ENCODE data around the gene GPX2. TPM values are rescaled to one million over a fixed set of nuclear protein-coding genes. Genes with fewer than 3 reads are reported as not detected.

The GPX2 gene
- total RNA-seq, 1 experiment from 2014 or later = not detected

GRCh38 chr14:64937171-64937820, 5.2 kb downstream of the GPX2 start:
- Mint-ChIP-seq H3K9me3 (ENCODE audit: unreplicated experiment) (no peaks in the 10 kb centered on the region), H3K4me3 (ENCODE audit: unreplicated experiment) (no peak overlapping the region), H3K27me3 (ENCODE audit: insufficient read depth, unreplicated experiment) (no peaks in the 10 kb centered on the region), H3K36me3 (ENCODE audit: insufficient read depth, unreplicated experiment) (peaks cover 46% of the 10 kb centered on the region), H3K4me1 (ENCODE audit: insufficient read depth, unreplicated experiment) (no peaks in the 10 kb centered on the region), H3K27ac (ENCODE audit: low read depth, unreplicated experiment) (no peak overlapping the region)
- no peak for TF ChIP-seq CTCF (IDR thresholded peaks at IDR 0.05; ENCODE audit: unreplicated experiment)
- BruUV-seq (replicated peaks) = no TSS peak
- intact Hi-C loops (cut with micrococcal nuclease) = no loop called here
- POLR2A ChIA-PET = interaction anchor here (1.2 to 2.8 kb wide), 3 partner anchors 14 to 23 kb away, joined by 6 to 10 read pairs (median 6); partner anchors contain the start of gene CHURC1
- DNase-seq (ENCODE audit: unreplicated experiment) = no peak
- CTCF ChIA-PET = interaction anchor here (0.6 to 2.3 kb wide), 5 partner anchors 9 to 195 kb away, joined by 3 to 8 read pairs (median 4); partner anchors contain the start of gene FNTB

- no peaks in the 10 kb centered on the region for H3K9me3 Mint-ChIP-seq (ENCODE audit: unreplicated experiment)
- TF ChIP-seq CTCF (IDR thresholded peaks at IDR 0.05; ENCODE audit: unreplicated experiment) = no peak
- H3K36me3 Mint-ChIP-seq (ENCODE audit: insufficient read depth, unreplicated experiment) = peaks cover 50% of the 10 kb centered on the region
- no peaks in the 10 kb centered on the region for H3K4me1 Mint-ChIP-seq (ENCODE audit: insufficient read depth, unreplicated experiment)
- CTCF ChIA-PET = interaction anchor here (0.6 to 2.3 kb wide), 2 partner anchors 12 to 111 kb away, joined by 4 to 8 read pairs; no protein-coding TSS in a partner anchor
- DNase-seq (ENCODE audit: unreplicated experiment) = no peak
- intact Hi-C loops (cut with micrococcal nuclease) = no loop called here
- POLR2A ChIA-PET = interaction anchor here (1.0 to 2.8 kb wide), 2 partner anchors 19 to 21 kb away, joined by 3 to 10 read pairs; partner anchors contain the start of gene CHURC1
- H3K27me3 Mint-ChIP-seq (ENCODE audit: insufficient read depth, unreplicated experiment) = no peaks in the 10 kb centered on the region
- no TSS peak for BruUV-seq (replicated peaks)
- no peak overlapping the region for H3K4me3 Mint-ChIP-seq (ENCODE audit: unreplicated experiment)
- H3K27ac Mint-ChIP-seq (ENCODE audit: low read depth, unreplicated experiment) = no peak overlapping the region
These were observed 7.0 kb downstream of the GPX2 start for GRCh38 chr14:64935508-64935907.

GRCh38 chr14:64934338-64934929, 8.1 kb downstream of the GPX2 start:
- Mint-ChIP-seq H3K9me3 (ENCODE audit: unreplicated experiment) (no peaks in the 10 kb centered on the region), H3K27me3 (ENCODE audit: insufficient read depth, unreplicated experiment) (no peaks in the 10 kb centered on the region), H3K4me3 (ENCODE audit: unreplicated experiment) (no peak overlapping the region), H3K27ac (ENCODE audit: low read depth, unreplicated experiment) (no peak overlapping the region), H3K36me3 (ENCODE audit: insufficient read depth, unreplicated experiment) (peaks cover 55% of the 10 kb centered on the region), H3K4me1 (ENCODE audit: insufficient read depth, unreplicated experiment) (no peaks in the 10 kb centered on the region)
- no peak for TF ChIP-seq CTCF (IDR thresholded peaks at IDR 0.05; ENCODE audit: unreplicated experiment)
- BruUV-seq (replicated peaks) = no TSS peak
- CTCF ChIA-PET = no interaction called here
- DNase-seq (ENCODE audit: unreplicated experiment) = no peak
- POLR2A ChIA-PET = interaction anchor here (1.1 kb wide), 1 partner anchor 19 kb away, joined by 3 read pairs; no protein-coding TSS in a partner anchor
- intact Hi-C loops (cut with micrococcal nuclease) = no loop called here

GRCh38 chr14:64932231-64932630, 10.3 kb downstream of the GPX2 start:
- TF ChIP-seq CTCF (IDR thresholded peaks at IDR 0.05; ENCODE audit: unreplicated experiment) = no peak
- no peaks in the 10 kb centered on the region for H3K27me3 Mint-ChIP-seq (ENCODE audit: insufficient read depth, unreplicated experiment)
- no peak overlapping the region for H3K4me3 Mint-ChIP-seq (ENCODE audit: unreplicated experiment)
- no peaks in the 10 kb centered on the region for H3K9me3 Mint-ChIP-seq (ENCODE audit: unreplicated experiment)
- no peak for DNase-seq (ENCODE audit: unreplicated experiment)
- intact Hi-C loops (cut with micrococcal nuclease) = no loop called here
- H3K27ac Mint-ChIP-seq (ENCODE audit: low read depth, unreplicated experiment) = no peak overlapping the region
- H3K36me3 Mint-ChIP-seq (ENCODE audit: insufficient read depth, unreplicated experiment) = peaks cover 55% of the 10 kb centered on the region
- no peaks in the 10 kb centered on the region for H3K4me1 Mint-ChIP-seq (ENCODE audit: insufficient read depth, unreplicated experiment)
- POLR2A ChIA-PET = interaction anchor here (1.1 kb wide), 1 partner anchor 18 kb away, joined by 3 read pairs; the partner anchor contains the start of gene CHURC1
- BruUV-seq (replicated peaks) = no TSS peak
- CTCF ChIA-PET = interaction anchor here (1.2 kb wide), 1 partner anchor 18 kb away, joined by 3 read pairs; the partner anchor contains the start of gene CHURC1
